Measurements from ENCODE around the gene PARN.
A peak's percentile ranks its signal among the peaks of the same experiment; 100 is the strongest.

The PARN gene

GRCh38 chr16:14510581-14510938 is 119.5 kb downstream of the PARN start:
- no peak overlapping the region for H3K4me3 ChIP-seq (replicated peaks; ENCODE audit: low read depth, low read length)
- no peak for DNase-seq (ENCODE audit: low read depth)
- TF ChIP-seq CTCF (IDR thresholded peaks at IDR 0.05; ENCODE audit: low read length, missing control alignments), result no peak

- TF ChIP-seq CTCF (IDR thresholded peaks at IDR 0.05; ENCODE audit: low read length, missing control alignments), result no peak
- peak; percentile 62 for DNase-seq (ENCODE audit: low read depth)
These were observed 120.4 kb downstream of the PARN start for GRCh38 chr16:14509675-14510132.

GRCh38 chr16:14509055-14509454 is 121.0 kb downstream of the PARN start:
- TF ChIP-seq CTCF (IDR thresholded peaks at IDR 0.05; ENCODE audit: low read length, missing control alignments), result no peak
- peak; percentile 68 for DNase-seq (ENCODE audit: low read depth)
- H3K4me3 ChIP-seq (replicated peaks; ENCODE audit: low read depth, low read length), result no peak overlapping the region

More at GRCh38 chr16:14509675-14510132, 120.4 kb downstream of the PARN start:
- H3K4me3 ChIP-seq (replicated peaks; ENCODE audit: low read depth, low read length), result no peak overlapping the region

GRCh38 chr16:14505846-14506245 is 124.2 kb downstream of the PARN start:
- no peak for TF ChIP-seq CTCF (IDR thresholded peaks at IDR 0.05; ENCODE audit: low read length, missing control alignments)
- DNase-seq (ENCODE audit: low read depth), result peak; percentile 78
- no peak overlapping the region for H3K4me3 ChIP-seq (replicated peaks; ENCODE audit: low read depth, low read length)

- no peak overlapping the region for H3K4me3 ChIP-seq (replicated peaks; ENCODE audit: low read depth, low read length)
- TF ChIP-seq CTCF (IDR thresholded peaks at IDR 0.05; ENCODE audit: low read length, missing control alignments), result no peak
- DNase-seq (ENCODE audit: low read depth), result peak; percentile 63
These were observed 126.9 kb downstream of the PARN start for GRCh38 chr16:14502932-14503741.

- TF ChIP-seq CTCF (IDR thresholded peaks at IDR 0.05; ENCODE audit: low read length, missing control alignments), result no peak
- H3K4me3 ChIP-seq (replicated peaks; ENCODE audit: low read depth, low read length), result no peak overlapping the region
These were observed 127.7 kb downstream of the PARN start for GRCh38 chr16:14502256-14502875.

More at GRCh38 chr16:14502256-14502875, 127.7 kb downstream of the PARN start:
- no peak for DNase-seq (ENCODE audit: low read depth)
